T-helper 1 cell (primary cell): ENCODE measurements around the gene DAPK1.

Experiments used
- DNase-seq, 5 donors: peaks; one replicate each; pipeline ENCODE4 v3.0.0-alpha.2; 2012 to 2020

The DAPK1 gene

GRCh38 chr9:87698069-87698809 lies 200.6 kb downstream of the DAPK1 start:
- no peak for DNase-seq

GRCh38 chr9:87699835-87700234 lies 202.2 kb downstream of the DAPK1 start:
- no peak for DNase-seq

GRCh38 chr9:87701491-87701890 lies 203.8 kb downstream of the DAPK1 start:
- no peak for DNase-seq

- no peak for DNase-seq
These were observed 204.3 kb downstream of the DAPK1 start for GRCh38 chr9:87701931-87702421.

- no peak for DNase-seq
These were observed 205.3 kb downstream of the DAPK1 start for GRCh38 chr9:87702921-87703320.

GRCh38 chr9:87703636-87704276 lies 206.1 kb downstream of the DAPK1 start:
- no peak for DNase-seq

- DNase-seq, result no peak
These were observed 206.7 kb downstream of the DAPK1 start for GRCh38 chr9:87704342-87704741.

- no peak for DNase-seq
These were observed 208.5 kb downstream of the DAPK1 start for GRCh38 chr9:87706066-87706739.

GRCh38 chr9:87707805-87708506 lies 210.3 kb downstream of the DAPK1 start:
- DNase-seq, result no peak

- no peak for DNase-seq
These were observed 210.9 kb downstream of the DAPK1 start for GRCh38 chr9:87708546-87708945.

GRCh38 chr9:87708986-87709728 lies 211.5 kb downstream of the DAPK1 start:
- DNase-seq, result peak in 1 of 5 donors; percentile 51

GRCh38 chr9:87710443-87710842 lies 212.8 kb downstream of the DAPK1 start:
- DNase-seq, result no peak

- no peak for DNase-seq
These were observed 214.5 kb downstream of the DAPK1 start for GRCh38 chr9:87711857-87712800.

- no peak for DNase-seq
These were observed 215.2 kb downstream of the DAPK1 start for GRCh38 chr9:87712801-87713277.

- DNase-seq, result peak in 1 of 5 donors; percentile 72
These were observed 215.8 kb downstream of the DAPK1 start for GRCh38 chr9:87713278-87713987.

GRCh38 chr9:87713988-87714330 lies 216.3 kb downstream of the DAPK1 start:
- no peak for DNase-seq

- DNase-seq, result no peak
These were observed 217.2 kb downstream of the DAPK1 start for GRCh38 chr9:87714819-87715218.

- DNase-seq, result no peak
These were observed 218.5 kb downstream of the DAPK1 start for GRCh38 chr9:87716141-87716540.

GRCh38 chr9:87717456-87717855 lies 219.8 kb downstream of the DAPK1 start:
- DNase-seq, result no peak

- no peak for DNase-seq
These were observed 220.6 kb downstream of the DAPK1 start for GRCh38 chr9:87718231-87718630.
